IMR-90 (cell line): ENCODE measurements around the gene ZC3H12D. TPM values are rescaled to one million over a fixed set of nuclear protein-coding genes. Genes with fewer than 3 reads are reported as not detected.

Experiments
- ATAC-seq: fragments of 200-7000 bp; cut with Tn5 transposase; 2 replicates; pipeline ENCODE4 v1.9.1; 2020; ENCODE audit warnings: low read depth, mild to moderate bottlenecking, moderate library complexity
- BruUV-seq: library from RNA; stranded (reverse); fragments of 400-500 nt; replicated peaks from 2 replicates; lab custom pipeline; 2021; lab: Mats Ljungman, UMichigan
- CTCF ChIA-PET: fragments of 300-600 bp; formaldehyde crosslinking; extraction: SDS; loops from one replicate; lab custom pipeline; 2021; ENCODE audit warnings: antibody characterized with exemption; lab: Yijun Ruan, JAX
- POLR2A ChIA-PET: fragments of 300-600 bp; sonication (Branson Sonifier 250); formaldehyde crosslinking; loops from one replicate; lab custom pipeline; 2022; ENCODE audit warnings: antibody characterized with exemption; ENCODE audit not compliant: unreplicated experiment; lab: Charles Lee
- DNase-seq: peaks from one replicate; pipeline ENCODE4 v3.0.0; 2013
- H2AFZ ChIP-seq: replicated peaks from 2 replicates; pipeline ENCODE3; 2013; ENCODE audit warnings: low read length, mild to moderate bottlenecking; ENCODE audit not compliant: poor library complexity
- H2AK5ac ChIP-seq: 2 replicates; pipeline ENCODE4 v1.6.1; 2013; ENCODE audit warnings: low read depth, low read length, inconsistent platforms
- H2AK9ac ChIP-seq: replicated peaks from 2 replicates; pipeline ENCODE3; 2013; ENCODE audit warnings: mild to moderate bottlenecking, low read depth, low read length, moderate library complexity; ENCODE audit not compliant: poor library complexity
- H2BK120ac ChIP-seq: 2 replicates; pipeline ENCODE4 v1.6.1; 2013; ENCODE audit warnings: low read depth, low read length, inconsistent platforms
- H2BK15ac ChIP-seq: 3 replicates; pipeline ENCODE4 v1.6.1; 2013; ENCODE audit warnings: low read depth, low read length, inconsistent platforms
- H2BK20ac ChIP-seq: 2 replicates; pipeline ENCODE4 v1.6.1; 2013; ENCODE audit warnings: low read depth, mild to moderate bottlenecking, inconsistent platforms, low read length, moderate library complexity
- H2BK5ac ChIP-seq: 2 replicates; pipeline ENCODE4 v1.6.1; 2013; ENCODE audit warnings: mild to moderate bottlenecking, low read depth, low read length, inconsistent platforms; ENCODE audit not compliant: poor library complexity, severe bottlenecking
- H3K14ac ChIP-seq: replicated peaks from 2 replicates; pipeline ENCODE4 v1.6.1; 2013; ENCODE audit warnings: low read depth, low read length, inconsistent platforms
- H3K18ac ChIP-seq: 2 replicates; pipeline ENCODE4 v1.6.1; 2013; ENCODE audit warnings: low read depth, low read length, control low read depth
- H3K23ac ChIP-seq: 2 replicates; pipeline ENCODE4 v1.6.1; 2013; ENCODE audit warnings: low read depth, low read length, inconsistent platforms
- H3K27ac ChIP-seq: 2 replicates; pipeline ENCODE4 v1.5.1; 2013; ENCODE audit warnings: mild to moderate bottlenecking, control low read depth, low read length; ENCODE audit not compliant: insufficient read depth
- H3K27me3 ChIP-seq: 2 replicates; pipeline ENCODE4 v1.6.1; 2013; ENCODE audit warnings: low read length; ENCODE audit not compliant: control insufficient read depth, insufficient read depth
- H3K36me3 ChIP-seq: 2 replicates; pipeline ENCODE4 v1.6.1; 2013; ENCODE audit warnings: low read length, mixed read lengths; ENCODE audit not compliant: control insufficient read depth, insufficient read depth
- H3K4ac ChIP-seq: 2 replicates; pipeline ENCODE4 v1.6.1; 2013; ENCODE audit warnings: low read depth, low read length, inconsistent platforms
- H3K4me1 ChIP-seq: 2 replicates; pipeline ENCODE4 v1.6.1; 2013; ENCODE audit warnings: low read length, mixed read lengths; ENCODE audit not compliant: control insufficient read depth, insufficient read depth
- H3K4me2 ChIP-seq: 2 replicates; pipeline ENCODE4 v1.6.1; 2013; ENCODE audit warnings: low read depth, mild to moderate bottlenecking, control low read depth, low read length, moderate library complexity
- H3K4me3 ChIP-seq: 2 replicates; pipeline ENCODE4 v1.5.1; 2013; ENCODE audit warnings: low read depth, mild to moderate bottlenecking, control low read depth, low read length, moderate library complexity; ENCODE audit not compliant: insufficient read depth
- H3K56ac ChIP-seq: 2 replicates; pipeline ENCODE4 v1.6.1; 2013; ENCODE audit warnings: low read length, inconsistent platforms; ENCODE audit not compliant: insufficient read depth; ENCODE audit errors: extremely low read depth
- H3K79me1 ChIP-seq, 2 experiments: 2 replicates each; pipeline ENCODE4 v1.6.1; 2013; ENCODE audit warnings: low read length in 2 of 2, inconsistent platforms in 1 of 2, low read depth in 1 of 2
- H3K9ac ChIP-seq: 2 replicates; pipeline ENCODE4 v1.6.1; 2013; ENCODE audit warnings: low read depth, low read length, control low read depth
- H3K9me1 ChIP-seq: 2 replicates; pipeline ENCODE4 v1.6.1; 2013; ENCODE audit warnings: low read length, inconsistent platforms; ENCODE audit not compliant: insufficient read depth
- H3K9me3 ChIP-seq: 2 replicates; pipeline ENCODE4 v1.6.1; 2013; ENCODE audit warnings: low read length; ENCODE audit not compliant: control insufficient read depth, insufficient read depth
- H4K20me1 ChIP-seq: 2 replicates; pipeline ENCODE4 v1.6.1; 2013; ENCODE audit warnings: low read length, inconsistent platforms; ENCODE audit not compliant: insufficient read depth
- H4K5ac ChIP-seq: 2 replicates; pipeline ENCODE4 v1.6.1; 2013; ENCODE audit warnings: mild to moderate bottlenecking, low read depth, low read length, control low read depth
- H4K8ac ChIP-seq, 2 experiments: 2 replicates each; pipeline ENCODE4 v1.6.1; 2013; ENCODE audit warnings: low read depth in 2 of 2, low read length in 2 of 2, control low read depth in 1 of 2, inconsistent platforms in 1 of 2
- H4K91ac ChIP-seq: 2 replicates; pipeline ENCODE4 v1.6.1; 2013; ENCODE audit warnings: low read depth, low read length, inconsistent platforms; ENCODE audit not compliant: insufficient read depth
- CHD1 ChIP-seq: IDR thresholded peaks from 2 replicates; pipeline ENCODE4 v1.6.1; 2012; ENCODE audit warnings: low read depth, low read length, improper control_type of control experiment
- CTCF ChIP-seq: conservative IDR thresholded peaks from 2 replicates; pipeline ENCODE4 v1.5.1; 2012; ENCODE audit warnings: mild to moderate bottlenecking, low read depth, low read length, improper control_type of control experiment
- MXI1 ChIP-seq: IDR thresholded peaks from 2 replicates; pipeline ENCODE4 v1.6.1; 2012; ENCODE audit warnings: low read depth, mild to moderate bottlenecking, low read length, moderate library complexity, borderline replicate concordance
- RCOR1 ChIP-seq: IDR thresholded peaks from 2 replicates; pipeline ENCODE4 v1.6.1; 2012; ENCODE audit warnings: mild to moderate bottlenecking, low read length, improper control_type of control experiment; ENCODE audit not compliant: insufficient replicate concordance
- RFX5 ChIP-seq: IDR thresholded peaks from 2 replicates; pipeline ENCODE4 v1.8.0; 2012; ENCODE audit warnings: low read depth, mild to moderate bottlenecking, low read length, moderate library complexity
- SMC3 ChIP-seq: fragments of 150-350 bp; IDR thresholded peaks from 2 replicates; pipeline ENCODE4 v1.6.1; 2016; ENCODE audit warnings: low read depth, mild to moderate bottlenecking, antibody characterized with exemption, low read length, moderate library complexity
- WGBS, 2 experiments: methylation state at CpG; one replicate each; pipeline versions ENCODE4 v1.1.5 to v1.1.7; 2013; ENCODE audit warnings: missing lambda C conversion rate in 2 of 2; ENCODE audit not compliant: insufficient read length in 1 of 2; ENCODE audit errors: extremely low coverage in 2 of 2; 5-methylcytosine and 5-hydroxymethylcytosine counted together
- dilution Hi-C: fragments of 300-500 bp; cut with HindIII; formaldehyde crosslinking; loops from one replicate; pipeline ENCODE4 v1.14.3; 2018; ENCODE audit warnings: low sequenced_read_pairs; ENCODE audit not compliant: unreplicated experiment
- in situ Hi-C: fragments of 300-500 bp; cut with MboI; formaldehyde crosslinking; loops from 3 replicates; pipeline ENCODE4 v1.14.3; 2019; ENCODE audit warnings: low sequenced_read_pairs, inconsistent platforms, mixed read lengths
- intact Hi-C: fragments of 100-400 bp; cut with micrococcal nuclease; formaldehyde crosslinking; loops from 2 replicates; pipeline ENCODE4 v1.10.0; 2022
- polyA plus RNA-seq, 3 experiments: library from polyadenylated mRNA; depleted of rRNA; stranded (reverse); fragments of >200 nt; gene quantifications; 2 replicates each; pipeline ENCODE4 v1.2.3, GENCODE V29; 2012; ENCODE audit warnings: low replicate concordance in 1 of 3
- total RNA-seq: library from RNA; depleted of rRNA; stranded (reverse); fragments of >200 nt; gene quantifications from 2 replicates; pipeline ENCODE4 v1.2.3, GENCODE V29; 2012

ZC3H12D gene
- total and polyA plus RNA-seq, 2 of the 4 experiments (the other 2 are of a cell fraction) = under 0.01 to 0.12 TPM

DNA sequence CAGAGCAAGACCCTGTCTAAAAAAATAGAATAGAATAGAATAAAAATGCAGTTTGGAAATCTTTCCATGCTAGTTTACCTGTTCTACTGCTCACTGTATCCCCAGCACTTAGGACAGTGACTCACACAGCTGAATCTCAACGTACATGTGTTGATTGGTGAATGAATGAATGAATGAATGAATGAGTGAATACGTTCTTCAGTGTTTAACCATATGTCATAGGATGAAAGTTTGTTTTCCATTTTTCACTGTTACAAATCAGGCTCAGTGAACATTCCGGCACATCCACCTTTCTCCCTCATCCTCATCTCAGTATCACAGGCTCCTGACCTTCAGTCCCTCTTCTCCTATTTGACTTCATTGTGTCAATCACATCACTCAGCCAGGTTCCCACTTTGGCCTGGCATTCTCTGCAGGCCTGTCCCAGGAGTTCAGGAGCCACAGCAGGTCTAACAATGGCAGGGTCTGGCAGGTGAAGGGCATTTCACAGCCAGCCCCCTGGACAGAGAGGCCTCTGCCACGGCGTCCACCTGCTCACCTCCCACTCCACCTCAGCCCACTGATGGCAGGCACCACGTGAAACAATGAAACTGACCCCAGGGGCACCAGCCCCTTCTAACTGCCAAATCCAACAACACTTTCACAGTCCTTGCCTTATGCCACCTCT is 7.9 kb downstream of the ZC3H12D start:
- H3K18ac ChIP-seq = no peak overlapping the region
- ATAC-seq = no peak
- no peak overlapping the region for H2AK9ac ChIP-seq
- peaks cover 16% of the 10 kb centered on the region for H3K27me3 ChIP-seq
- no peak overlapping the region for H3K4me3 ChIP-seq
- no TSS peak for BruUV-seq
- no peak overlapping the region for H2AFZ ChIP-seq
- H3K36me3 ChIP-seq = no peaks in the 10 kb centered on the region
- no CpG with 5 or more reads among the region's 6 CpGs for WGBS, 2 experiments
- no peak overlapping the region for H3K23ac ChIP-seq
- H2BK20ac ChIP-seq = no peak overlapping the region
- no peaks in the 10 kb centered on the region for H3K9me3 ChIP-seq
- H4K8ac ChIP-seq = no peak overlapping the region
- TF ChIP-seq RFX5 = no peak
- TF ChIP-seq SMC3 = no peak
- TF ChIP-seq RCOR1 = no peak
- no peak for TF ChIP-seq CTCF
- TF ChIP-seq MXI1 = no peak
- no peak for TF ChIP-seq CHD1
- H3K14ac ChIP-seq = no peak overlapping the region
- no peak overlapping the region for H2AK5ac ChIP-seq
- H3K4ac ChIP-seq = no peak overlapping the region
- no peak overlapping the region for H3K27ac ChIP-seq
- H3K79me1 ChIP-seq = no peaks in the 10 kb centered on the region
- H3K4me2 ChIP-seq = no peak overlapping the region
- H3K9ac ChIP-seq = no peak overlapping the region
- no peak overlapping the region for H2BK15ac ChIP-seq
- ChIA-PET POLR2A (no interaction called here), CTCF (no interaction called here)
- in situ Hi-C loops (no loop called here), dilution Hi-C loops (no loop called here), intact Hi-C loops (no loop called here)
- H3K4me1 ChIP-seq = no peaks in the 10 kb centered on the region
- no peak for DNase-seq
- H4K91ac ChIP-seq = no peak overlapping the region
- no peaks in the 10 kb centered on the region for H3K9me1 ChIP-seq
- H2BK5ac ChIP-seq = no peak overlapping the region
- H4K5ac ChIP-seq = no peak overlapping the region
- no peak overlapping the region for H2BK120ac ChIP-seq
- no peak overlapping the region for H3K56ac ChIP-seq
- H4K20me1 ChIP-seq = no peaks in the 10 kb centered on the region
